Measurements from ENCODE around the gene IL32. TPM values are rescaled to one million over a fixed set of nuclear protein-coding genes. Genes with fewer than 3 reads are reported as not detected.

IL32 gene
- polyA plus RNA-seq, 3 donors: 0.53 to 8.0 (median 5.6) TPM

- Mint-ChIP-seq H3K27ac (peak overlapping the region; percentile 87 to 99 (median 95)), H3K4me3 (peak overlapping the region; percentile 88 to 96), H3K27me3 (ENCODE audit: low read depth in 3 of 3) (peaks cover 18 to 24% (median 20%) of the 10 kb centered on the region in 3 donors), H3K36me3 (peaks cover 17 to 20% of the 10 kb centered on the region in 2 donors), H3K4me1 (peaks cover 56% of the 10 kb centered on the region), H3K9me3 (peaks cover 0 to 8% (median 0%) of the 10 kb centered on the region in 7 donors)
- intact Hi-C loops (cut with micrococcal nuclease): loop anchor here (2.0 to 10.0 kb wide), 5 partner anchors 15 to 1250 kb away; partner anchors contain the start of genes ELOB (in 1 of the 2), PAQR4 (in 1 of the 2) and TFAP4 (in 1 of the 2)
- Histone ChIP-seq H3K4me3 (replicated peaks in 1 of 3; ENCODE audit: low read depth in 2 of 3, low read length in 3 of 3) (peak overlapping the region in 2 of 3 experiments; percentile 60 to 91), H3K4me2 (replicated peaks; ENCODE audit: extremely low read depth, low read length, poor library complexity, severe bottlenecking) (peak overlapping the region; percentile 99), H3K9ac (ENCODE audit: insufficient read depth, low read length, poor library complexity, severe bottlenecking) (peak overlapping the region; percentile 59), H2AFZ (ENCODE audit: insufficient read depth, low read depth, low read length, poor library complexity, severe bottlenecking) (no peak overlapping the region), H3K9me3 (replicated peaks in 1 of 2; ENCODE audit: control insufficient read depth in 1 of 2, insufficient read depth in 1 of 2, low read length in 2 of 2) (no peaks in the 10 kb centered on the region), H3K27me3 (ENCODE audit: control insufficient read depth in 2 of 2, insufficient read depth in 2 of 2, low read length in 2 of 2) (peaks cover 0 to 17% of the 10 kb centered on the region in 2 donors), H3K4me1 (ENCODE audit: control insufficient read depth in 1 of 2, insufficient read depth in 2 of 2, low read length in 2 of 2) (peaks cover 62 to 64% of the 10 kb centered on the region in 2 donors), H4K20me1 (ENCODE audit: insufficient read depth, low read length) (peaks cover 61% of the 10 kb centered on the region), H3K36me3 (replicated peaks in 1 of 2; ENCODE audit: control insufficient read depth in 1 of 2, insufficient read depth in 2 of 2, low read length in 2 of 2) (peaks cover 18 to 19% of the 10 kb centered on the region in 2 donors), H3K27ac (ENCODE audit: low read depth in 1 of 2, low read length in 2 of 2) (peak overlapping the region; percentile 18 to 96), H3K79me2 (ENCODE audit: insufficient read depth, low read length) (no peaks in the 10 kb centered on the region)
- 0% methylated on average over 3 of the region's 8 CpGs for WGBS (ENCODE audit: insufficient coverage)
- TF ChIP-seq CTCF (IDR thresholded peaks at IDR 0.05): no peak
- DNase-seq: peak; percentile 81 to 89 (median 87)
Observed at GRCh38 chr16:3022208-3022683, 43.2 kb upstream of the IL32 start.

- peak overlapping the region; percentile 42 for H2AFZ ChIP-seq (ENCODE audit: insufficient read depth, low read depth, low read length, poor library complexity, severe bottlenecking)
- Mint-ChIP-seq H3K27me3 (ENCODE audit: low read depth in 3 of 3) (peaks cover 18 to 21% (median 19%) of the 10 kb centered on the region in 3 donors), H3K27ac (peak overlapping the region; percentile 87 to 99 (median 95)), H3K36me3 (peaks cover 18 to 24% of the 10 kb centered on the region in 2 donors), H3K4me1 (peaks cover 58% of the 10 kb centered on the region), H3K4me3 (peak overlapping the region; percentile 88 to 96), H3K9me3 (peaks cover 0 to 8% (median 0%) of the 10 kb centered on the region in 7 donors)
- no peak for TF ChIP-seq CTCF (IDR thresholded peaks at IDR 0.05)
- DNase-seq: peak in 2 of 3 donors; percentile 49 to 50
- peaks cover 19 to 21% of the 10 kb centered on the region in 2 donors for H3K36me3 ChIP-seq (replicated peaks in 1 of 2; ENCODE audit: control insufficient read depth in 1 of 2, insufficient read depth in 2 of 2, low read length in 2 of 2)
- H3K4me1 ChIP-seq (ENCODE audit: control insufficient read depth in 1 of 2, insufficient read depth in 2 of 2, low read length in 2 of 2): peaks cover 61 to 65% of the 10 kb centered on the region in 2 donors
- H3K4me2 ChIP-seq (replicated peaks; ENCODE audit: extremely low read depth, low read length, poor library complexity, severe bottlenecking): peak overlapping the region; percentile 99
- 38% methylated on average over 6 of the region's 8 CpGs for WGBS (ENCODE audit: insufficient coverage)
- H3K9me3 ChIP-seq (replicated peaks in 1 of 2; ENCODE audit: control insufficient read depth in 1 of 2, insufficient read depth in 1 of 2, low read length in 2 of 2): no peaks in the 10 kb centered on the region
- peak overlapping the region; percentile 44 for H3K9ac ChIP-seq (ENCODE audit: insufficient read depth, low read length, poor library complexity, severe bottlenecking)
- peak overlapping the region; percentile 18 to 96 for H3K27ac ChIP-seq (ENCODE audit: low read depth in 1 of 2, low read length in 2 of 2)
- H3K27me3 ChIP-seq (ENCODE audit: control insufficient read depth in 2 of 2, insufficient read depth in 2 of 2, low read length in 2 of 2): peaks cover 0 to 14% of the 10 kb centered on the region in 2 donors
- peaks cover 66% of the 10 kb centered on the region for H4K20me1 ChIP-seq (ENCODE audit: insufficient read depth, low read length)
- intact Hi-C loops (cut with micrococcal nuclease): loop anchor here (2.0 to 10.0 kb wide), 5 partner anchors 16 to 1249 kb away; partner anchors contain the start of genes ELOB (in 1 of the 2), PAQR4 (in 1 of the 2) and TFAP4 (in 1 of the 2)
- H3K4me3 ChIP-seq (replicated peaks in 1 of 3; ENCODE audit: low read depth in 2 of 3, low read length in 3 of 3): peak overlapping the region in 2 of 3 experiments; percentile 58 to 91
- no peaks in the 10 kb centered on the region for H3K79me2 ChIP-seq (ENCODE audit: insufficient read depth, low read length)
Observed at GRCh38 chr16:3022684-3023414, 42.6 kb upstream of the IL32 start.
